GM18520 (cell line): Measurements from ENCODE around the gene TMEM126A.
A peak's percentile ranks its signal among the peaks of the same experiment; 100 is the strongest.

Experiments
- ATAC-seq: cut with Tn5 transposase; IDR thresholded peaks from one replicate; pipeline ENCODE4 v1.9.1; 2021; ENCODE audit not compliant: unreplicated experiment

The TMEM126A gene

GRCh38 chr11:85694385-85694980 is 46.7 kb downstream of the TMEM126A start:
- no peak for ATAC-seq

- no peak for ATAC-seq
These were observed 47.8 kb downstream of the TMEM126A start for GRCh38 chr11:85695546-85695945.

GRCh38 chr11:85697747-85698146 is 50.0 kb downstream of the TMEM126A start:
- ATAC-seq = no peak

- ATAC-seq = no peak
These were observed 50.4 kb downstream of the TMEM126A start for GRCh38 chr11:85698195-85698594.

GRCh38 chr11:85699957-85700741 is 52.4 kb downstream of the TMEM126A start:
- ATAC-seq = peak; percentile 87

GRCh38 chr11:85704967-85705366 is 57.2 kb downstream of the TMEM126A start:
- ATAC-seq = no peak

- no peak for ATAC-seq
These were observed 58.0 kb downstream of the TMEM126A start for GRCh38 chr11:85705800-85706199.
